Limb (tissue), 2 donors: ENCODE results near the gene TBC1D23.
"Not testable (repeated sequence)": the region's sequence is repeated elsewhere in the genome, so short reads cannot be mapped to it uniquely, and the experiment has no call there.

Experiments used
- DNase-seq, 2 donors: peaks; one replicate each; pipeline ENCODE4 v3.0.0-alpha.2; 2016; ENCODE audit errors: extremely low spot score in 2 of 2

TBC1D23 gene

DNA sequence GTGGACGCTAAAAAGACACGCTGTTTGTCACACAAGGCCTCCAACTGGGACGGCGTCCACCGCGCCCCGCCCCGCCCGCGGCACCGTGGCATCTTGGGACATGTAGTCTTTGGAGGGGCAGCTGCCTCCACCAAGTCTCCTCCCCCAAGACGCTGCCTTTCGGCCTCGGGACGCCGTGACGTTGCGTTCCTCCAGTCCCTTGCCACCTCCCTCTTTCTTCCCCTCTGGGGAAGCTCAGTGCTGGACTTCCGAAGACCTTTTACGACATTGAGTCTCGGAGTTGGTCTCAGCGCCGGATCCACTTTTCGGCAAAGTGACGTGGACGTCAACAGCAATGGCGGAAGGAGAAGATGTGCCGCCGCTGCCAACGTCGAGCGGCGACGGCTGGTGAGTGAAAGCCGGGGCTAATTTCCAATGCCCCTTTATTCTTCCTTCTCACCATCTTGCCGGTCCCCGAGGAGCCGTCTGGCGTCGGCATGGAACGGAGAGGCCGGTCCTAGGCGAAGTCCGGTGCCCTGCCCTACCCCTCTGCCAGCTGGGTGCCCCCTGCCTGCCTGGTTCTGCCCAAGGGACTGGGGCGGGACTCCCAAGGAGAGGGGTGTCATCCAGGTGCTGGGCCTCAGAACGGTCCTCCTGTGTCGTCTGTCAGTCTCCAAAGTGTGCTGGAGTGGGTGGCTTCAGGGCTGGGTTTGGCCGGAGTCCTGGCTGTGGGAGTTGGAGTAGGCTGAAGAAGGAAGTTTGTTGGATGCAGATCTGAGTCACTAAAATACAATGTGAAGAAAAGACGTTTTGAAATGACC lies at the start of gene TBC1D23:
Gene TBC1D23 (plus strand): TSS at position 308 of the 800 bp plus-strand sequence. CDS start 27 bp downstream, at position 335.
- peak; percentile 98 to 99 for DNase-seq

DNA sequence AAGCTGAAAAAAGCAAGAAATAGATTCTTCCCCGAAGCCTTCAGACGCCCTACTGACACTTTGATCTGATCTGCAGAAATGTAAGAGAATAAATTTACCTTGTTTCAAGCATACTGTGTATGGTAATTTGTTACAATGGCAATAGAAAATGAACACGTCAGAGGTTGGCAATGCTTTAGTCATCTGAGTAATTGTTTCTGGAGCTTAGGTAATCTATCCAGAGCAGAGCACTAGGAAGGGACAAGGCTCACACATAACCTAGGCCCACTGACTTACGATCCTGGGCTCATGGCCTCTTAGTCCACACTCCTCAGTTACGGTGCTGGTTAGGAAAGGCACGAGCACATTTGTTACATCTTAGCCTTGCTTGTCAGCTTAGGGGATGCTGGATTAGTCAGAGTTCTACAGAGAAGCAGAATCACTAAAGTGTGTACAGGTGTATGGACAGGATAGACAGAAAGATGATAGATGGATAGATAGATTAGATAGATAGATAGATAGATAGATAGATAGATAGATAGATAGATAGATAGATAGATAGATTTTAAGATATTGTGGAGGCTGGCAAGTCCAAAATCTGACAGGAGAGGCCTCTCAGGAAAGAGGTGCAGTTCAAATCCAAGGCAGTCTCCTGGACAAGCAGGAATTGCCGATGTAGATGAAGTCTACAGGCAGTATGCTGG lies 46.8 kb upstream of the TBC1D23 start:
- DNase-seq: no peak

DNA sequence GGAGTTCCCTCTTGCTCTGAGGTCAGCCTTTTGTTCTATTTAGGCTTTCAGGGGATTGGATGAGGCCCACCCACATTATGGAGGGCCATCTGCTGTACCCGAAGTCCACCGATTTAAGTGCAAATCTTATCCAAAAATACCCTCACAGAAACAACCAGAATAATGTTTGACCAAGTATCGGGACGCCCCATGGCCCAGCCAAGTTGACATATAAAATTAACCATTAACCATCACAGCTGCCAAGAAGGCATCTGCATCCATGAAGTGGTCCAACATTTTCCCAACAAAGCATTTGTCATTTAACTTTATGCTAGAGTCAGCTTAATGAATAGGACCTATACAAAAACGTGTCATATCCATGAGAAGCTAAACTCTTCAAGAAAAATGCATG lies 46.2 kb upstream of the TBC1D23 start:
- DNase-seq: no peak

DNA sequence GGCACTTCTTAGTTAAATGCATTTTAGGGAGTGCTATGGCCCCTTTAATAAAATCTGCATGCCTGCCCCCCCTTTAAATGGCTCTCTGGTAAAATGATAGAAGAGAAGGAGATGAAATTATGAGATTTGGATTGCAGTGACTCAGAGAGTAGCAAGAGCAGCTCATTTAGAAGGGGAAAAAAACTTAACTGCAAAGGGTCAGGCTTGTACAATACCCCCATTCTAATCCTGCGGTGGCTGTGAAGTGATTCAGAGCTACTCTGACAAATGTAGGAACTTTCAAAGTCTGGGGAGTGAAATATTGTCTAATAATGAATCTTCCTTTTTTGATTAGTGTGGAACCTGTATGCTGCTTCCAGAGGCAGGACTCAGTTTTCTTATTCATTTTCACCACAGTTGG lies 44.1 kb upstream of the TBC1D23 start:
- DNase-seq: no peak

DNA sequence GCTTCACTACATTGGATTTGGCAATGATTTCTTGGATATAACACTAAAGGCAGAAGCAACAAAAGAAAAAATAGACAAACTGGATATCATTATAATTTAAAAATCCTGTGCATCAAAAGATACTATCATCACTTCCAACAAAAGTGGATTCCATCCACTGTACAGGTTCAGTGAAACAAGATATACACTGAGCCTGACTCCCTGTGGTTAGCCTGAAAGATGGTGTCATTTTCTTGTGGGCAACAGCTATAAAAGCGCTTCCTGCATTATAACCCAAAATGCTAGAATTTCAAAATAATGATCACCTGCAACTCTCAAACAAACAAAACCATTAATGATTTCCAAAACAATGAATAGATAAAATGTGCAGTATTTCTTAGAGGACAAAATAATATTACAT lies 39.6 kb upstream of the TBC1D23 start:
- DNase-seq: no peak

DNA sequence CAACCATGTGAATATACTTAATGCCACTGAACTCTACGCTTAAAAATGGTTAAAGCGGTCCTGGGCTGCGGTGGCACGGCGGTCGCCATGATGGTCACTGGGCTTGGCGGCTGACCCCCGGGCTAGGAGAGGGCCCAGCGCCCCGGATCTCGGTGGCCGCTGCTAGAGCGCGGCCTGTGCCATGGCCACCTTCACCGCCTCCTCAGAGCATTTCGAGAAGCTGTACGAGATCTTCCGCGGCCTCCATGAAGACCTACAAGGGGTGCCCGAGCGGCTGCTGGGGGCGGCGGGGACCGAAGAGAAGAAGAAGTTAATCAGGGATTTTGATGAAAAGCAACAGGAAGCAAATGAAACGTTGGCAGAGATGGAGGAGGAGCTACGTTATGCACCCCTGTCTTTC lies 35.6 kb upstream of the TBC1D23 start:
- no peak for DNase-seq

DNA sequence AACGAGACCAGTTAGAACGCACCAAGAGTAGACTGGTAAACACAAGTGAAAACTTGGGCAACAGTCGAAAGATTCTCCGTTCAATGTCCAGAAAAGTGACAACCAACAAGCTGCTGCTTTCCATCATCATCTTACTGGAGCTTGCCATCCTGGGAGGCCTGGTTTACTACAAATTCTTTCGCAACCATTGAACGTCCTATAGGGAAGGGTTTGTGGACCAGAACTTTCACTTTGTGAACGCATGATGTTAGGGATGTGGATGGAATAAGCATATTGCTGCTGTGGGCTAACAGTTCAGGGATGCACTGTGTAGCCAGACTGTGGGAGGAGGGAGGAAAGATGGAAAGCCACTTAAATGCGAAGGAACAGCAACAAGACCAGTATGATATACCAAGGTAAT lies 34.9 kb upstream of the TBC1D23 start:
- DNase-seq: no peak

DNA sequence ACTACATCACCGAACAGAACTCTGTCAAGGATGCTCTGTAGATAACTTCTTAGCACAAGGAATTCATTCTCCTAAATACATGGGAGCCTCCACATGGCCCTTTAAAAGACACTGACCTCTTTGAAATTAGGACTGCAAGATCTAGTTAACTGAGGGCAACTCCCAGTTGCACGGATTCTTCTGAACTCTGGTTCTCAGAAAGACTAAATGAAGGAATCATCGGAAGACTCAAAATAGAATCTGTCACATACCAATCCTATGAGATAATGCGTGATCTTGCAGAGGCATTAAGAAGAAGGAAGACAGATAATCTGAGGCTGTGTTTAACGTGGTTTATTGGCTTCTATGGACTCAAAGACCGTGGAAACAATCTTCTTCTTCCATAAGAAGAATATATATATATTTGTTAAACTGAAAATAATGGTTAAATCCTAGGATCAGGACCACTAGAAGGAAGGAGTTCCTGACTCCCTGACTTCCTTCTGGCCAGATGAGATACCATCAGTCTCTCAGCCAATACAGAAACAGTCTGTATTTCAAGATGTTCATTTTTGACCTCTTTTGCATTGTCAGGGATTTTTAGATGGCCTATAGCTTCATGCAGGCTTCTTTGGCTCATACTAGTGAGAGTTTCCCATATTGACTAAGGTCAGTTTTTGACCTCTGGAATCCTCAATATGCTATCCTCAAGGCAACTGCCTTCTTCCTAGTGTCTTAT lies 33.9 kb upstream of the TBC1D23 start:
- DNase-seq: peak in 1 of 2 donors; percentile 21

DNA sequence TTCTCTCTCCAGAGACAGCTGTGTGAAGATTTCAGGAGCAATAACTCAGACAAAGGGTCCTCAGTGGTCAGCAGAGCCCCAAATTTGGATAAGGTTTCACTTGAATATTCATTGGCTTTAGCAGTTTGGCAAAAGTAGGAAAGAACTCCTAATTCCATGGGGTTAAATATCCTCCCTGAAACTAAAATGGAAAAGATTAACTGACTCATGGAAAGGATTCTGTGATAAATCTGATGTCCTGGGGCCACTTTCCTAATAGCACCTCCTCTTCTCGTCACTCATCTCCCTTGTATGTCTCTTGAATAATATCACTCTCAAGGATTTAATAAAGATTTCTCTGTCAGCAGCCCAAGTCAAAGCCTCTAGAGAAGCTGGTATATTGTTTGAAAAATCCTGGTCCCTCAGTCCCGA lies 33.3 kb upstream of the TBC1D23 start:
- DNase-seq: peak in 1 of 2 donors; percentile 30

DNA sequence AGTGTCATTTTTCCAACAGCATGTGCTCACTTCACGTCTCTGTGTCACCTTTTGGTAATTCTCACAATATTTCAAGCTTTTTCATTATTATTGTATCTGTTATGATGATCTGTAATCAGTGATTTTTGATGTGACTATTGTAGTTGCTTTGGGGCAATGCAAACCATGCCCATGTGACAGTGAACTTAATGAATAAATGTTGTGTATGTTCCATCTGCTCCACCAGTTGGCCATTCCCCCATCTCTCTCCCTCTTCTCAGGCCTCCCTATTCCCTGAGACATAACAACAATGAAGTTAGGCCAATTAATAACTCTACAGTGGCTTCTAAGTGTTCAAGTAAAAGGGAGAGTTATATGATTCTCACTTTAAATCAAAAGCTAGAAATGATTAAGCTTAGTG lies 32.5 kb upstream of the TBC1D23 start:
- no peak for DNase-seq

DNA sequence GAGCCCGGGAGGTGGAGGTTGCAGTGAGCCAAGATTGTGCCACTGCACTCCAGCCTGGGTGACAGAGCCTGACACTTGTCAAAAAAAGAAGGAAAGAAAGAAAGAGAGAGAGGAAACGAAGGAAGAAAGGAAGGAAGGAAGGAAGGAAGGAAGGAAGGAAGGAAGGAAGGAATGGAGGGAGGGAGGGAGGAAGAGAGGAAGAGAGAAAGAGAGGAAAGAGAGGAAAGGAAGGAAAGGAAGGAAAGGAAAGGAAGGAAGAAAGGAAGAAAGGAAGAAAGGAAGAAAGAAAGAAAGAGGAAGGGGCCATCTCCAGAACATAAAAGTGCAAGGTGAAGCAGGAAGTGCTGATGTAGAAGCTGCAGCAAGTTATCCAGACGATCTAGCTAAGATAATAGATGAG lies 31.6 kb upstream of the TBC1D23 start:
- DNase-seq: not testable (repeated sequence)

DNA sequence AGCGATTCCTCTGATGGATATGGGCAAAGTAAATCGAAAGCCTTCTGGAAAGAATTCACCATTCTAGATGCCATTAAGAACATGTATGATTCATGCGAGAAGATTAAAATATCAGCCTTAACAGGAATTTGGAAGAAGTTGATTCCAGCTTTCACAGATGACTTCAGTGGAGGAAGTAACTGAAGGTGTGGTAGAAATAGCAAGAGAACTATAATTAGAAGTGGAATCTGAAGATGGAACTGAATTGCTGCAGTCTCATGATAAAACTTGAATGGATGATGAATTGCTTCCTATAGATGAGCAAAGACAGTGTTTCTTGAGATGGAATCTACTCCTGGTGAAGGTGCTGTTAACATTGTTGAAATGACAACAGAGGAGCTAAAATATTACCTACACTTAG lies 30.1 kb upstream of the TBC1D23 start:
- DNase-seq: no peak

DNA sequence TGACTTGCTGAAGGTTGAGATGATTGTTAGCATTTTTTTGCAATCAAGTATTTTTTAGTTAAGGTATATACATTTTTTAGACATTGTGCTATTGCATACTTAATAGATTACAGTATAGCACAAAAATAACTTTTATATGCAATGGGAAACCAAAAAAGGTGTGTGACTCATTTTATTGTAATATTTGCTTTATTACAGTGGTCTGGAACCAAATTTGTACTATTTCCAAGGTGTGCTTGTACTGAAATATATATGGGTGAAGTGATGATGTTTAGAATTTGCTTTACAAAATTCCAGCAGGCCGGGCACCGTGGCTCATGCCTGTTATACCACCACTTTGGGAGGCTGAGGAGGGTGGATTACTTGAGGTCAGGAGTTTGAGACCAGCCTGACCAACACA lies 29.1 kb upstream of the TBC1D23 start:
- DNase-seq: no peak

DNA sequence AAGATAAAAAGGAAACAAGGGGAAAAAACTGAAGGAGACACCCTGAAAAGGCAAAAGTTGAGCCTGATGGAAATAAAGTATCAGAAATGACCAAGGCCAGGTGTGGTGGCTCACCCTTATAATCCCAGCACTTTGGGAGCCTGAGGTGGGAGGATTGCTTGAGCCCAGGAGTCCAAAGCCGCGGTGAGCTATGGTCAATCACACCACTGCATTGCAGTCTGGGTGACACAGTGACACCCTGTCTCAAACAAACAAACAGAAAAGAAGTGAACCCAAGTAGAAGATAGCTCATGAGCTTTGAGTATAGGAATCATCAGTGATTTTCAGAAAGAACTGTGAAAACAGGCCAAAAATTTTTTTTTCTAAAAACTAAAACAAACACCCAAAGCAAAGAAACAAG lies 26.4 kb upstream of the TBC1D23 start:
- DNase-seq: no peak

DNA sequence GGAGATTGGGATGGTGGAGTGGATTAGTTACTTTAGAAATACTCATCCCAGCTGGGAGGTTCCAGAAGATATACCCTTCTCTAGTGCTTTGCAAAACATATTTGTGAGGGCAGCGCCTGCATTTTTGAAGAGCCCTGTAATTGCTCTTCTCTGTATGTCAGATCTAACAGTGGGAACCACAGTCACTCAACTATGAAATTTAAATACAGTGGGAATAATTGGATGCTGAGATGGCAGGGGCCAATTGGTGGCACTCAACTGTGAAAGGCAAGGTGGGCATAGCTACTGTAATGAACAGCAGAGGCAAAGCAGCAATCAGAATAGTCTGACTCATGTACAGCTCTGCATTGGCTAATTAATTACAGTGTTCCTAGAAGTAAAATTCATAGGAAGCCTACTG lies 22.2 kb upstream of the TBC1D23 start:
- no peak for DNase-seq

DNA sequence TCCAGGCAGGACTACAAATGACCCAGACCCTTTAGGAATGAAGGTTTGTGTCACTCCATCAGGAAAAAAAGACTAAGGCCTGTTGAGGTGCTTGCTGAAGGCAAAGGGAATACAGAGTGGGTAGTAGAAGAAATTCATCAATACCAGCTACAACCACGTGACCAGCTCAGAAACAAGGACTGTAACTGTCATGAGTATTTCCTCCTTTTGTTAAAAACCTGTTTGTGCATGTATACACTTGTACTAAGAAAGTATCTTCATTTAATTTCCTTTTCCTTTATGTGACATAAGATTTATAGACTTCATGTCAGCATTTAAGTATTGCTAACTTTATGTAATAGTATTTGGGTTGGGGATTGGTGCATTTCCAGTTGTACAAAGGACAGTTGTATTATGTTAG lies 18.3 kb upstream of the TBC1D23 start:
- DNase-seq: not testable (repeated sequence)

DNA sequence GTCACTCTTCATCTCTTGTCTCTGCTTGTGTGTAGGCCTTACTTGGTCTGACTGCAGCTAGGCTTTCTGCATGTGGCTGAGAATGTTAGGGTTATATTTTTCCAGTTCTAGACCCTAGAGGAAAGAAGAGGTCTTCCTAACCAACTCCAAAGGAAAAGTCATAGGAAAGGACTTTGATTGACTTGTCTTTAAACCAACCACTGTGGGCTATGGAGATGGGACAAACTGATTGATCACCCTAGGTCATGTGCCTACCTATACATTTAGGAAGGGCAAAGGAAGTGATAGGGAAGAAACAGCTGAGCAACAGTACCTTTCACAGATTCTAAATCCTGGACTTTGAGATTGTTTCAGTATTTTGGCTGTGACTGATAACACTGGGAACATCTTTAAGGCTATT lies 16.5 kb upstream of the TBC1D23 start:
- DNase-seq: no peak

DNA sequence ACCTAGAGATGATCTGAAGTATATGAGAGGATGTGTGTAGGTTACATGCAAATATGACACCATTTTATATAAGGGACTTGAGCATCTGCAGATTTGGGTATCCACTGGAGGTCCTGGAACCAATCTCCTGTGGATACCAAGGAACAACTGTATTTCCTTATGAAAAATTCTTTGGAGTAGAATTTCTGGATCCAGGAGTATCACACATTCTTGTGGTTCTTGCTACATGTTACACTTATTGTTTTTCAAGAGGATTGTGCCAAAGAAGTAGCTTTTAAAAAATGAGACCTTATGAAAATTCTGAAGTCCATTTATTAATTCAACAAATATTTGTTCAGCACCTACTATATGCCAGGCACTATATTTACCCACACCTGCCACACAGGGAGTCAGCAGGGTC lies 15.7 kb upstream of the TBC1D23 start:
- no peak for DNase-seq

DNA sequence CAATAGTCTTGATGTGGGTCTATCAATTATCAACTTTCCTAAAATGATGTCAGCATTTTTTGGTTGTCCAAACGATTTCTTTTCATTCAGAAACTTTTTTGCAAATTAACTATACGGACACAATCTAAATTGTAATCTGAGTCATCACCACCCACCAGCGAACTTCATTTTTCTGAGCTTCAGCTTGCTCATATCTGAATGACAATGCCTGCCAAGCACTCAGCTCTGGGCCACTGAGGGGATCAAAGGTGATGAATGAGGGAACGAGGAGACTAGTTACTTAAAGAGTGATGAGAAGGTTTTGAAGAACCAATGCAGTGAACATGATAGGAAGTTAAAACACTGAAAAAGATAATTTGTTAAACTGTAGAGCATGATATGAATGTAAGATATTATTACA lies 14.9 kb upstream of the TBC1D23 start:
- no peak for DNase-seq

DNA sequence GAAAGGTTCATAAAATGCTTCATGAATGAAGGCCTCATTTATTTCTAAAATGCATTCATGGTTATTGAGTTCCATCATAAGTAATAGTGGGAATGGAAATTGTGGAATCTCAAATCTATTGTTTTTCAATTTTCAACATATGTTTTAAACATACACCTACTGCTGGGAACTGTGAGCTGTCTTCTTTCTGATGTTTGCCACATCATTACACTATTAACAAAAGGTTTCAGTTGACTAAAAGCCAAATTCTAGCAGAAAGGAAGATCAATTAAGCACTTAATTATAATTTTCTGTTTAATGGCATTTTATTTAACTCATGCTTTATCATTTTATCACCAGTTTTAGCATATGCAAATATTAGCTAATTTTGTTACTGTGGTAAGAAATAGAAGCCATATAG lies 13.8 kb upstream of the TBC1D23 start:
- no peak for DNase-seq

DNA sequence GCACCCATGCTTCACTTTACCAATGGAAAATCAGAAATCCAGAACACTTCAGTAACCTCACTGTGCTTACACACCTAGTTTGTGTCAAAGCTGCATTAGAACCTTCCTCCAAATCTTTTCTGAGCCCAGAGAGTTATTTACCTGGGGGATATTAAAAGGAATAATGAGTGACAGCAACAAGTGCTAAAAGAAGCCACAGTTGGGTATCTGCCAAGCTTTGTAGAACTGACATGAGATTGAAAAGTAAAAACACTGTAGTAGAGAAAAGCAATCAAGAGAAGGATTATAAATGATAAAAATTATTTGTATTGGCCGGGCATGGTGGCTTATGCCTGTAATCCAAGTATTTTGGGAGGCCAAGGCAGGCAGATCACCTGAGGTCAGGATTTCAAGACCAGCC lies 8.8 kb upstream of the TBC1D23 start:
- DNase-seq: no peak

DNA sequence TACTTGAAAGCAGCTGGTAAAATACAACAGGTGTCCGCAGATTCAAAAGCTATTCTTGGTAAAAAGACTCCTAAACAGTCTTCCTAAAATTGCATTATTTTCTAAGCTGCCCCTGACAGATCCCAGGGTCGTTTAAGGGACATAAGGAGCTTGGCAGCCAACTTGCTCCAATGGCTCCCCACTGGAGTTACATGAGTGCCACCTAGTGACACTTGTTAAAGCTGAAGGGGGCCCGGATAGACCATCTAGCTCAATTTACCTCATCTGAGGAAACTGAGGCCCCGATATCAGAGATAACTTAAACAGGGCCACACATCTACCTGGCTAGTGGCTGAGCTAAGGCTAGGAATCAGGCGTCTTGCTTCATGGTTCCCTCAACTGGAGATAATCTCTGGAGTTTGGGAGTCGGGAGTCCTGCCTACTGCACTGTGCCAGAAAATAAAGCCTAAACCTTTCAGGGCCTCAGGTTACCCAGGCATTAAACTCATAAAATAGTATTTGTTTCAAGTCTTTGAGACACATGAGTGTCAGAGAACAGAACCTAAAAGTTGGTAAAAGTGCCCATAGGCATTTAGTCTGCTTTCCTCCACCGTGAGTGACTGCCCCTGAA lies 6.5 kb upstream of the TBC1D23 start:
- DNase-seq: peak; percentile 67 to 83
